Vagina (tissue), 2 donors: ENCODE data around the gene CALU. TPM values are rescaled to one million over a fixed set of nuclear protein-coding genes. Genes with fewer than 3 reads are reported as not detected.

Experiments
- DNase-seq, 2 donors: peaks; one replicate each; pipeline ENCODE4 v3.0.0-alpha.2; 2017; ENCODE audit errors: extremely low spot score in 2 of 2
- H3K27ac ChIP-seq: fragments of 200-600 bp; sonication (generic); one replicate; pipeline ENCODE4 v1.5.1; 2019
- H3K27me3 ChIP-seq: fragments of 200-600 bp; sonication (generic); one replicate; pipeline ENCODE4 v1.5.1; 2019
- H3K36me3 ChIP-seq, 2 donors: fragments of 200-600 bp; sonication (generic); one replicate each; pipeline ENCODE4 v1.5.1; 2017 to 2019
- H3K4me1 ChIP-seq: fragments of 200-600 bp; sonication (generic); one replicate; pipeline ENCODE4 v1.5.1; 2019
- H3K4me3 ChIP-seq, 2 donors: fragments of 200-600 bp; sonication (generic); 1 replicate in 1 of 2; 2 replicates in 1 of 2; pipeline ENCODE4 v1.5.1; 2016 to 2019
- H3K9me3 ChIP-seq: fragments of 200-600 bp; sonication (generic); one replicate; pipeline ENCODE4 v1.5.1; 2019
- CTCF ChIP-seq, 3 experiments: fragments of 450-650 bp in 2 of 3; fragments of 200-600 bp in 1 of 3; sonication (generic) in 1 of 3; IDR thresholded peaks; one replicate each; pipeline ENCODE4 v1.5.1; 2017 to 2019; ENCODE audit warnings: antibody characterized with exemption in 3 of 3, mild to moderate bottlenecking in 2 of 3, moderate library complexity in 2 of 3
- POLR2A ChIP-seq, 2 donors: fragments of 450-650 bp; IDR thresholded peaks; one replicate each; pipeline ENCODE4 v1.6.1; 2017; ENCODE audit warnings: antibody characterized with exemption in 2 of 2, mild to moderate bottlenecking in 2 of 2, moderate library complexity in 2 of 2
- POLR2AphosphoS5 ChIP-seq, 2 donors: sonication (generic); formaldehyde crosslinking; IDR thresholded peaks; one replicate each; pipeline ENCODE4 v1.9.0; 2017; ENCODE audit warnings: antibody characterized with exemption in 2 of 2, mild to moderate bottlenecking in 2 of 2, low read depth in 1 of 2; ENCODE audit not compliant: insufficient read depth in 1 of 2
- intact Hi-C: fragments of 100-400 bp; cut with DNase I; formaldehyde crosslinking; loops from one replicate; pipeline ENCODE4 v1.15.1; 2023
- total RNA-seq: library from RNA; depleted of rRNA; stranded (reverse); fragments of >200 nt; gene quantifications from one replicate; pipeline ENCODE4 v1.2.3, GENCODE V29; 2016

The CALU gene
- total RNA-seq, 1 donor from 2014 or later = 65.3 TPM

GRCh38 chr7:128774029-128774689 lies 35.0 kb downstream of the CALU start:
- intact Hi-C loops = no loop called here
- H3K27ac ChIP-seq = no peak overlapping the region
- peaks cover 0 to 26% of the 10 kb centered on the region in 2 donors for H3K36me3 ChIP-seq
- TF ChIP-seq POLR2AphosphoS5 (IDR thresholded peaks at IDR 0.05; ENCODE audit: insufficient read depth in 1 of 2, low read depth in 1 of 2) (no peak), CTCF (IDR thresholded peaks at IDR 0.05) (no peak), POLR2A (IDR thresholded peaks at IDR 0.05) (no peak)
- no peak overlapping the region for H3K4me3 ChIP-seq
- no peaks in the 10 kb centered on the region for H3K4me1 ChIP-seq
- no peaks in the 10 kb centered on the region for H3K9me3 ChIP-seq
- no peak for DNase-seq
- no peaks in the 10 kb centered on the region for H3K27me3 ChIP-seq

- no peaks in the 10 kb centered on the region for H3K9me3 ChIP-seq
- H3K4me3 ChIP-seq = no peak overlapping the region
- H3K4me1 ChIP-seq = no peaks in the 10 kb centered on the region
- TF ChIP-seq POLR2A (IDR thresholded peaks at IDR 0.05) = no peak
- TF ChIP-seq POLR2AphosphoS5 (IDR thresholded peaks at IDR 0.05; ENCODE audit: insufficient read depth in 1 of 2, low read depth in 1 of 2) = no peak
- no peak for TF ChIP-seq CTCF (IDR thresholded peaks at IDR 0.05)
- intact Hi-C loops = no loop called here
- no peak overlapping the region for H3K27ac ChIP-seq
- H3K36me3 ChIP-seq = peaks cover 0 to 21% of the 10 kb centered on the region in 2 donors
- H3K27me3 ChIP-seq = no peaks in the 10 kb centered on the region
- DNase-seq = no peak
Observed at GRCh38 chr7:128774921-128775320, 35.8 kb downstream of the CALU start.

DNA sequence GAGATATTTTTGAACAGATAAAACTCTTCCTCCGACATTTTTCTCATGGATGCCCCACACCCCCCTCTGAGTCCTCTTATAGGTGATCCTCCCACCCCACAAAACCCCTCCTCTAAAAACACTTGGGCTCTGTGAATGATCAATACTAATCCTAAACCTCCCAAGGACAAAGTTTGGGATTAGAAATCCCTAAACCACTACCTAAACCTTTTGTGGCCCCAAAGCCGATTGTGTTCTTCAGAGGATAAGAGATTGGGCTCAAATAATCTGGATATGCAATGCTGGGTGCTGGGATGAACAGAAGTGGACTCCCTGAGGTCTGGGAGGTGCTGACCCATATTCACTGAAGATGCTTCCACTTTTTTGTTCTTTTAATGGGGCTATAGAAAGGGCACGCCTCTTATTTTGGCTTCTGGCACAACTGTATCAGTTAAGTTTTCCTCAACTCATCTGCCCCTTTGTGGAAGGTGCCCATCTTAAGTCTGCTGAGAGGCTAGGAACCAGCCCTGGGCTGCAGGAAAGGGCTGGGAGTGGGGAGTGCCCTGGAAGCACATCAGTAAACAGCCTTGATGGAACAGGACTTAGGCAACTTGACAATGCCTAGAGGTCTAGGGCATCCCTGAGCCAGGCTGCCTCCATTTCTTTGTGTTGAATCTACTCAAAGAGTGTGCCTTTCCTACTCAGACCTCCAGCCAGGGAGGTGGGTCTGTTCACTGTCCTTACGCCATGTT lies 36.8 kb downstream of the CALU start, which contains the start of gene OPN1SW:
Gene OPN1SW, minus strand, starts transcription at position 51 of the 731 bp plus-strand sequence. Its CDS starts 13 bp downstream, at position 38.
- H3K36me3 ChIP-seq = peaks cover 0 to 11% of the 10 kb centered on the region in 2 donors
- no peaks in the 10 kb centered on the region for H3K27me3 ChIP-seq
- intact Hi-C loops = no loop called here
- TF ChIP-seq CTCF (IDR thresholded peaks at IDR 0.05) = no peak
- no peak for TF ChIP-seq POLR2AphosphoS5 (IDR thresholded peaks at IDR 0.05; ENCODE audit: insufficient read depth in 1 of 2, low read depth in 1 of 2)
- no peak for TF ChIP-seq POLR2A (IDR thresholded peaks at IDR 0.05)
- no peaks in the 10 kb centered on the region for H3K4me1 ChIP-seq
- H3K9me3 ChIP-seq = no peaks in the 10 kb centered on the region
- no peak within 1 kb of the TSS for H3K4me3 ChIP-seq
- DNase-seq = no peak
- H3K27ac ChIP-seq = no peak within 1 kb of the TSS

- no peak for DNase-seq
- no peak for TF ChIP-seq CTCF (IDR thresholded peaks at IDR 0.05)
- TF ChIP-seq POLR2A (IDR thresholded peaks at IDR 0.05) = no peak
- TF ChIP-seq POLR2AphosphoS5 (IDR thresholded peaks at IDR 0.05; ENCODE audit: insufficient read depth in 1 of 2, low read depth in 1 of 2) = no peak
- Histone ChIP-seq H3K27me3 (no peaks in the 10 kb centered on the region), H3K4me1 (no peaks in the 10 kb centered on the region), H3K27ac (no peak overlapping the region), H3K9me3 (no peaks in the 10 kb centered on the region), H3K4me3 (no peak overlapping the region), H3K36me3 (no peaks in the 10 kb centered on the region)
- intact Hi-C loops = no loop called here
Observed at GRCh38 chr7:128777156-128778123, 38.3 kb downstream of the CALU start.
